H1 (cell line): ENCODE results near the gene ERI2. TPM values are rescaled to one million over a fixed set of nuclear protein-coding genes. Genes with fewer than 3 reads are reported as not detected.

Experiments
- CTCF ChIA-PET: fragments of 300-600 bp; sonication (Branson Sonifier 250); formaldehyde crosslinking; loops from one replicate; lab custom pipeline; 2021; ENCODE audit not compliant: partially characterized antibody; lab: Charles Lee
- POLR2A ChIA-PET: fragments of 300-600 bp; sonication (Branson Sonifier 250); formaldehyde crosslinking; loops from one replicate; lab custom pipeline; 2021; ENCODE audit warnings: inconsistent platforms; ENCODE audit not compliant: partially characterized antibody; lab: Charles Lee
- DNase-seq, 2 experiments: peaks; one replicate each; pipeline versions ENCODE4 v3.0.0 to v3.0.0-alpha.2; 2010 to 2022; ENCODE audit warnings: low spot score in 2 of 2, low read depth in 1 of 2, mixed read lengths in 1 of 2
- FAIRE-seq: peaks from 2 replicates; lab custom pipeline; 2011; peaks lifted over from hg19 to GRCh38; lab: Jason Lieb, UNC
- H2AFZ ChIP-seq: 2 replicates; pipeline ENCODE4 v1.8.1; 2012; ENCODE audit warnings: low read length, inconsistent platforms
- H2AK5ac ChIP-seq: 2 replicates; pipeline ENCODE4 v1.6.1; 2013; ENCODE audit warnings: low read depth, low read length
- H2BK120ac ChIP-seq: replicated peaks from 2 replicates; pipeline ENCODE3; 2013; ENCODE audit warnings: low read depth, low read length, inconsistent platforms
- H2BK12ac ChIP-seq: 2 replicates; pipeline ENCODE4 v1.6.1; 2013; ENCODE audit warnings: low read depth, low read length
- H2BK15ac ChIP-seq: 2 replicates; pipeline ENCODE4 v1.6.1; 2013; ENCODE audit warnings: low read length
- H2BK20ac ChIP-seq: 2 replicates; pipeline ENCODE4 v1.6.1; 2013; ENCODE audit warnings: low read length
- H2BK5ac ChIP-seq: 2 replicates; pipeline ENCODE4 v1.6.1; 2013; ENCODE audit warnings: low read depth, low read length
- H3K14ac ChIP-seq: 2 replicates; pipeline ENCODE4 v1.6.1; 2013; ENCODE audit warnings: inconsistent platforms; ENCODE audit not compliant: insufficient read length
- H3K18ac ChIP-seq: 2 replicates; pipeline ENCODE4 v1.6.1; 2013; ENCODE audit warnings: low read length; ENCODE audit errors: extremely low read depth
- H3K23ac ChIP-seq: 2 replicates; pipeline ENCODE4 v1.6.1; 2013; ENCODE audit warnings: inconsistent platforms; ENCODE audit not compliant: insufficient read length
- H3K23me2 ChIP-seq: 2 replicates; pipeline ENCODE4 v1.6.1; 2013; ENCODE audit warnings: low read depth, low read length
- H3K27ac ChIP-seq: 2 replicates; pipeline ENCODE4 v1.6.1; 2011; ENCODE audit warnings: low read depth, low read length, inconsistent platforms
- H3K27me3 ChIP-seq, 4 experiments: replicated peaks in 1 of 4; 1 replicate in 1 of 4; 2 replicates in 3 of 4; pipeline versions ENCODE4 v1.6.1 to v1.8.1; 2011 to 2013; ENCODE audit warnings: low read length in 3 of 4, mild to moderate bottlenecking in 3 of 4, inconsistent platforms in 2 of 4, mixed read lengths in 2 of 4, moderate library complexity in 1 of 4; ENCODE audit not compliant: control insufficient read depth in 3 of 4, insufficient read depth in 3 of 4; ENCODE audit errors: extremely low read depth in 1 of 4
- H3K36me3 ChIP-seq, 4 experiments: 2 replicates each; pipeline versions ENCODE4 v1.6.1 to v1.8.1; 2011 to 2013; ENCODE audit warnings: mild to moderate bottlenecking in 4 of 4, low read length in 3 of 4, moderate library complexity in 2 of 4, control low read depth in 1 of 4, inconsistent platforms in 1 of 4; ENCODE audit not compliant: insufficient read depth in 4 of 4, control insufficient read depth in 2 of 4
- H3K4ac ChIP-seq: replicated peaks from 2 replicates; pipeline ENCODE3; 2013; ENCODE audit warnings: low read length, low read depth, mixed read lengths, inconsistent platforms; ENCODE audit not compliant: insufficient read length
- H3K4me1 ChIP-seq, 4 experiments: replicated peaks in 1 of 4; 1 replicate in 1 of 4; 2 replicates in 3 of 4; pipeline versions ENCODE4 v1.6.1 to v1.8.1; 2011 to 2013; ENCODE audit warnings: low read length in 3 of 4, inconsistent platforms in 2 of 4, mixed read lengths in 1 of 4; ENCODE audit not compliant: insufficient read depth in 4 of 4, control insufficient read depth in 3 of 4
- H3K4me2 ChIP-seq, 2 experiments: 2 replicates each; pipeline versions ENCODE4 v1.6.1 to v1.8.1; 2011 to 2013; ENCODE audit warnings: low read depth in 2 of 2, low read length in 2 of 2, control low read depth in 1 of 2, inconsistent platforms in 1 of 2, mild to moderate bottlenecking in 1 of 2; ENCODE audit not compliant: insufficient read depth in 1 of 2
- H3K4me3 ChIP-seq, 4 experiments: fragments of 200-600, 300-600 bp in 1 of 4; sonication (generic), shearing (Covaris generic), sonication (Bioruptor Twin) in 1 of 4; 2 replicates each; pipeline versions ENCODE4 v1.5.1 to v1.8.1; 2011 to 2016; ENCODE audit warnings: low read length in 4 of 4, low read depth in 3 of 4, control low read depth in 2 of 4, inconsistent platforms in 2 of 4, mild to moderate bottlenecking in 2 of 4, mixed read lengths in 1 of 4, moderate library complexity in 1 of 4; ENCODE audit not compliant: insufficient read depth in 2 of 4; ENCODE audit errors: extremely low read depth in 1 of 4
- H3K56ac ChIP-seq: replicated peaks from 2 replicates; pipeline ENCODE3; 2013; ENCODE audit warnings: low read depth, mild to moderate bottlenecking, mixed read lengths, low read length, inconsistent platforms; ENCODE audit not compliant: insufficient read length
- H3K79me1 ChIP-seq: 2 replicates; pipeline ENCODE4 v1.6.1; 2013; ENCODE audit warnings: low read depth, low read length, control low read depth
- H3K79me2 ChIP-seq, 2 experiments: 2 replicates each; pipeline versions ENCODE4 v1.6.1 to v1.8.1; 2012 to 2013; ENCODE audit warnings: low read length in 2 of 2, mild to moderate bottlenecking in 2 of 2, inconsistent platforms in 1 of 2; ENCODE audit not compliant: insufficient read depth in 2 of 2, control insufficient read depth in 1 of 2
- H3K9ac ChIP-seq, 4 experiments: replicated peaks in 1 of 4; 1 replicate in 1 of 4; 2 replicates in 3 of 4; pipeline versions ENCODE4 v1.6.1 to v1.8.1; 2011 to 2013; ENCODE audit warnings: low read depth in 3 of 4, low read length in 3 of 4, control low read depth in 2 of 4, mild to moderate bottlenecking in 2 of 4, moderate library complexity in 2 of 4, inconsistent platforms in 1 of 4; ENCODE audit errors: extremely low read depth in 1 of 4
- H3K9me3 ChIP-seq, 2 experiments: 2 replicates each; pipeline versions ENCODE4 v1.6.1 to v1.8.1; 2012 to 2013; ENCODE audit warnings: mild to moderate bottlenecking in 2 of 2, moderate library complexity in 2 of 2, control low read depth in 1 of 2, inconsistent platforms in 1 of 2, low read depth in 1 of 2, low read length in 1 of 2, mixed read lengths in 1 of 2; ENCODE audit not compliant: insufficient read depth in 2 of 2
- H4K20me1 ChIP-seq, 2 experiments: replicated peaks in 1 of 2; 2 replicates each; pipeline versions ENCODE3 to v1.8.1; 2011 to 2013; ENCODE audit warnings: inconsistent platforms in 2 of 2, low read length in 2 of 2, mild to moderate bottlenecking in 1 of 2; ENCODE audit not compliant: insufficient read depth in 2 of 2, control insufficient read depth in 1 of 2
- H4K5ac ChIP-seq: 2 replicates; pipeline ENCODE4 v1.6.1; 2013; ENCODE audit warnings: low read length, low read depth, mixed read lengths, inconsistent platforms; ENCODE audit not compliant: insufficient read length
- H4K8ac ChIP-seq: 2 replicates; pipeline ENCODE4 v1.8.0; 2013; ENCODE audit warnings: mild to moderate bottlenecking, moderate library complexity, low read length, inconsistent platforms; ENCODE audit not compliant: insufficient read depth; ENCODE audit errors: extremely low read depth
- H4K91ac ChIP-seq: replicated peaks from 2 replicates; pipeline ENCODE3; 2013; ENCODE audit warnings: low read length, mixed read lengths, inconsistent platforms; ENCODE audit not compliant: insufficient read length
- ASH2L ChIP-seq: fragments of 200-600, 300-600 bp; sonication (generic); IDR thresholded peaks from one replicate; pipeline ENCODE4 v1.7.1; 2017; ENCODE audit warnings: low read length
- WGBS, 2 experiments: shearing (Covaris generic) in 1 of 2; methylation state at CpG; one replicate each; pipeline versions ENCODE4 v1.1.6 to v1.1.7; 2013 to 2015; ENCODE audit warnings: low lambda C conversion rate in 2 of 2, mixed read lengths in 2 of 2, inconsistent platforms in 1 of 2, low coverage in 1 of 2, missing lambda C conversion rate in 1 of 2; ENCODE audit not compliant: insufficient replicate concordance in 2 of 2, insufficient coverage in 1 of 2, insufficient read length in 1 of 2; ENCODE audit errors: extremely low coverage in 1 of 2, missing lambda C conversion rate in 1 of 2; 5-methylcytosine and 5-hydroxymethylcytosine counted together
- polyA plus RNA-seq, 7 experiments: library from polyadenylated mRNA; depleted of rRNA in 3 of 7; stranded (reverse) in 5 of 7; unstranded in 2 of 7; fragments of >200 nt in 5 of 7; fragments of 200-250 nt in 2 of 7; gene quantifications; 1 replicate in 5 of 7; 2 replicates in 1 of 7; 4 replicates in 1 of 7; pipeline versions ENCODE4 v1.2.1 to v1.2.3, GENCODE V29; 2011 to 2013; ENCODE audit warnings: missing spikeins in 2 of 7, mixed read lengths in 2 of 7
- total RNA-seq: library from RNA; stranded (reverse); fragmentation: NEBNext Ultra II Directional; extraction: Animal tissue kit (Norgen Biotek cat#: 25700); gene quantifications from 2 replicates; pipeline ENCODE4 v1.2.1, GENCODE V29; 2021

ERI2 gene
- total and polyA plus RNA-seq, 2 of the 8 experiments (the other 6 are each of a cell fraction or from before 2014, with no cell fraction given), result 11.0 to 12.6 TPM

DNA sequence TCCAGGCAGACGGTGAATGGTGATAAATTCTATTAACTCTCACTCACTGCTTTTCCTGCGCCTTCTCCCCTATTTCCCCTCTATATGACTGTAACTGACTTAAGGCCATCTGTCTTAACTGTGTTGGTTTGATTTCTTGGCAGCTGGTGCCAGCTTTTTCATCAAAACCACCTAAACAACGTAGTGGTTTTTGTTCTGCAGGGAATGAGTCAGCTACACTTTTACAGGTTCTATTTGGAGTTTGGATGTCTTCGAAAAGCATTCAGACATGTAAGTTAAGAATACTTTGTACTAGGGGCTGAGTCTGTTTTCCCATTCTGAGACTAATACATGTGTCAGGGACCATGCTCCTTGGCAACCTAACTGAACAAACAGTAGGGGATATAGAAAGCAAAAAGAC lies 8.5 kb upstream of the ERI2 start:
- no peak overlapping the region for H3K23ac ChIP-seq
- no peak overlapping the region for H2BK5ac ChIP-seq
- no peak overlapping the region for H3K4ac ChIP-seq
- H3K9ac ChIP-seq, result no peak overlapping the region
- no peak overlapping the region for H3K27ac ChIP-seq
- no peaks in the 10 kb centered on the region for H3K27me3 ChIP-seq
- no peaks in the 10 kb centered on the region for H3K79me2 ChIP-seq
- no peak overlapping the region for H2BK20ac ChIP-seq
- peaks cover 0 to 5% (median 3%) of the 10 kb centered on the region in 4 experiments; a peak in 5 of 8 replicates for H3K36me3 ChIP-seq
- no peaks in the 10 kb centered on the region for H4K20me1 ChIP-seq
- POLR2A ChIA-PET, result interaction anchor here (1.5 kb wide), 1 partner anchor 8 kb away, joined by 6 read pairs; the partner anchor contains the start of genes ERI2 and REXO5
- no peaks in the 10 kb centered on the region for H3K9me3 ChIP-seq
- no peak overlapping the region for H2AK5ac ChIP-seq
- H4K8ac ChIP-seq, result no peak overlapping the region
- H4K5ac ChIP-seq, result no peak overlapping the region
- no peaks in the 10 kb centered on the region for H3K23me2 ChIP-seq
- no peak overlapping the region for H3K4me2 ChIP-seq
- no peak for FAIRE-seq
- no peak overlapping the region for H3K14ac ChIP-seq
- WGBS, 2 experiments, result 84% methylated on average over 4 of the region's 4 CpGs; no CpG with 5 or more reads in 1 of the 2 experiments
- no peak overlapping the region for H2AFZ ChIP-seq
- H3K79me1 ChIP-seq, result no peaks in the 10 kb centered on the region; the same call in 1 of the 2 replicates
- no peak overlapping the region for H3K56ac ChIP-seq
- H2BK120ac ChIP-seq, result no peak overlapping the region
- H4K91ac ChIP-seq, result no peak overlapping the region
- CTCF ChIA-PET, result interaction anchor here (1.5 kb wide), 2 partner anchors 18 to 36 kb away, joined by 4 to 5 read pairs; no protein-coding TSS in a partner anchor
- no peak overlapping the region for H3K4me3 ChIP-seq
- no peak overlapping the region for H2BK12ac ChIP-seq
- no peak for DNase-seq
- H3K4me1 ChIP-seq, result no peaks in the 10 kb centered on the region
- no peak overlapping the region for H3K18ac ChIP-seq
- no peak overlapping the region for H2BK15ac ChIP-seq
- TF ChIP-seq ASH2L, result no peak
